K562 (cell line): Measurements from ENCODE around the gene LRRC26. TPM values are rescaled to one million over a fixed set of nuclear protein-coding genes. Genes with fewer than 3 reads are reported as not detected.

Source experiments
- ARID4B ChIP-seq: sonication (generic); formaldehyde crosslinking; IDR thresholded peaks from 2 replicates; pipeline ENCODE4 v1.8.0; 2022; ENCODE audit warnings: mild to moderate bottlenecking, missing genetic modification reagents
- CLOCK ChIP-seq: fragments of 250-450 bp; sonication (Bioruptor Pico); IDR thresholded peaks from 2 replicates; pipeline ENCODE4 v1.4.0; 2020; ENCODE audit warnings: mild to moderate bottlenecking, moderate library complexity, borderline replicate concordance
- CTBP1 ChIP-seq: fragments of 450-650 bp; IDR thresholded peaks from 2 replicates; pipeline ENCODE4 v1.6.1; 2016; ENCODE audit warnings: borderline replicate concordance
- JUND ChIP-seq, 2 experiments: IDR thresholded peaks; 2 replicates in 1 of 2; 3 replicates in 1 of 2; pipeline ENCODE4 v1.6.1; 2011; ENCODE audit warnings: borderline replicate concordance in 2 of 2, low read depth in 2 of 2, low read length in 2 of 2, improper control_type of control experiment in 1 of 2, missing biosample characterization in 1 of 2, missing genetic modification characterization in 1 of 2, missing genetic modification reagents in 1 of 2
- KDM2B ChIP-seq: fragments of 250-450 bp; sonication (Bioruptor Pico); IDR thresholded peaks from 2 replicates; pipeline ENCODE4 v1.8.0; 2021; ENCODE audit warnings: mild to moderate bottlenecking, moderate library complexity
- MAFF ChIP-seq: IDR thresholded peaks from 2 replicates; pipeline ENCODE4 v1.6.1; 2012; ENCODE audit warnings: low read length, improper control_type of control experiment
- SAFB ChIP-seq: fragments of 200-400 bp; formaldehyde crosslinking; IDR thresholded peaks from 2 replicates; pipeline ENCODE4 v1.6.1; 2017; ENCODE audit warnings: low read depth, low read length, borderline replicate concordance
- SNIP1 ChIP-seq: fragments of 450-650 bp; IDR thresholded peaks from 2 replicates; pipeline ENCODE4 v1.7.1; 2017; ENCODE audit warnings: low read depth, mild to moderate bottlenecking
- ZBTB33 ChIP-seq: sonication (generic); formaldehyde crosslinking; IDR thresholded peaks from 2 replicates; pipeline ENCODE4 v1.8.1; 2023; ENCODE audit warnings: mild to moderate bottlenecking, missing genetic modification reagents
- ZBTB9 ChIP-seq: fragments of 450-650 bp; formaldehyde crosslinking; IDR thresholded peaks from 2 replicates; pipeline ENCODE4 v1.4.0; 2020; ENCODE audit warnings: mild to moderate bottlenecking, moderate library complexity
- ZNF3 ChIP-seq: fragments of 250-450 bp; sonication (Bioruptor Pico); IDR thresholded peaks from 2 replicates; pipeline ENCODE4 v1.5.0; 2021; ENCODE audit warnings: mild to moderate bottlenecking, moderate library complexity
- ZNF639 ChIP-seq, 2 experiments: fragments of 200-800 bp in 1 of 2; sonication (Bioruptor generic) in 1 of 2; sonication (generic) in 1 of 2; formaldehyde crosslinking in 1 of 2; IDR thresholded peaks in 1 of 2; conservative IDR thresholded peaks in 1 of 2; 2 replicates each; pipeline versions ENCODE4 v1.5.0 to v1.6.1; 2016 to 2020; ENCODE audit warnings: missing compliant biosample characterization in 1 of 2, missing genetic modification characterization in 1 of 2, missing genetic modification reagents in 1 of 2
- polyA plus RNA-seq, 8 experiments: library from polyadenylated mRNA; depleted of rRNA in 4 of 8; stranded (reverse) in 5 of 8; unstranded in 3 of 8; fragments of >200 nt; fragmentation: Nextera tagmentation in 2 of 8; fragmentation: Illumina TruSeq in 1 of 8; extraction: Ambion mirVana in 2 of 8; extraction: Trizol in 1 of 8; gene quantifications; 2 replicates each; pipeline versions ENCODE4 v1.2.1 to v1.2.3, GENCODE V29; 2011 to 2014; ENCODE audit warnings: inconsistent platforms in 1 of 8, missing spikeins in 1 of 8
- total RNA-seq, 7 experiments: library from RNA; depleted of rRNA in 6 of 7; stranded (reverse); fragments of >200 nt in 6 of 7; fragmentation: Illumina TruSeq in 2 of 7; extraction: Trizol in 2 of 7; gene quantifications; 2 replicates each; pipeline versions ENCODE4 v1.2.1 to v1.2.3, GENCODE V29; 2011 to 2021; ENCODE audit warnings: low replicate concordance in 1 of 7

The LRRC26 gene
- total and polyA plus RNA-seq, 9 of the 15 experiments (the other 6 are each of a cell fraction or from before 2014, with no cell fraction given) = not detected

GRCh38 chr9:137200311-137201204 lies 30.7 kb upstream of the LRRC26 start, which contains the start of gene TPRN (continued):
- TF ChIP-seq ZBTB33 (no peak; the same call in 1 of the 2 replicates), ZNF3 (CRISPR knock-in tag) (no peak), CLOCK (CRISPR knock-in tag) (no peak), SNIP1 (no peak), MAFF (no peak), ARID4B (CRISPR knock-in tag) (no peak), ZBTB9 (CRISPR knock-in tag) (peak; percentile 84; the same call in 1 of the 2 replicates), ZNF639 (CRISPR knock-in tag; conservative IDR thresholded peaks at IDR 0.05 in 1 of 2, IDR thresholded peaks at IDR 0.05 in 1 of 2) (peak in 1 of 2 experiments; percentile 91; a peak in 2 of 4 replicates), CTBP1 (peak; percentile 75; the same call in 1 of the 2 replicates), JUND (IDR thresholded peaks at IDR 0.05; ENCODE audit: borderline replicate concordance, low read depth, low read length) (peak; percentile 34; the same call in 1 of the 2 replicates), JUND (tag; IDR thresholded peaks at IDR 0.05; ENCODE audit: borderline replicate concordance, low read depth, low read length) (peak; percentile 12; the same call in 1 of the 3 replicates), KDM2B (peak; percentile 78; the same call in 1 of the 2 replicates), SAFB (peak; percentile 63; the same call in 1 of the 2 replicates)
